NCI-H1694 treated with DMSO at 0.1 percent for 48 hours (cell line): ENCODE data around the gene LMX1A.

ENCODE experiments used
- DNase-seq: peaks from one replicate; lab custom pipeline; 2025; lab: John Stamatoyannopoulos, UW

Gene LMX1A

DNA sequence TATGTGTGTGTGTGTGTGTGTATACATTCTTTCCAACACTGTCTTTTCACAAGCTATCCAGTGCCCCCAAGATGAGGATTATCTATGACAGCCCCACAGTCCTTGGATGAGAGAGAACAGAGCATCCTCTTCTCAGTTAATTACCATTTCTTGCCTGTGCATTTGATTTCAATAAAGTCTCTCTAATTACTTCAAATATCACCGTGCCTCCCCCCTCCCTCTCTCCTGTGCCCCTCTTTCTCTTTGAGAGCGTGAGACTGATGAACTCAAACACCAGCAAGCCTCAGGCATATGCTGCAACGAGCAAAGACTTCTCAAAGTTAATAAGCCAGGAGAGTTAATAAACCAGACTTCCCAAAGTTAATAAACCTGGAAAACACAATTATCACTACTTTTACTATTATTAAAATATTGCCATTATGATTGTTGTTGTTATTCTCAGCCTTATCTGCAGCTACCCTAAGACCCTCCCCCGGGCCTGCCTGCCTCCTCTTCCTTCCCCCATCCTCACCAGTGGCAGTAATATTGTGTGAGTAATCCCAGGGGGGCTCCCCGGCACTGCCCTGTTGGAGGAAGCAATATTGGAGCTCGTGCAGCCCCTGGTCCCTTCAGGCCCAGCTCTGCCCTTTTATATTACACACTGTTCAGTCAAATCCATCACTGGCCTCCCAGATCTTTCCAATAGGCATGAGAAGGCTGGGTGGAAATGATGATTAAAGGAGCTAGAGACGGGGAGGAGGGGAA is 30.9 kb downstream of the LMX1A start:
- DNase-seq, result no peak

DNA sequence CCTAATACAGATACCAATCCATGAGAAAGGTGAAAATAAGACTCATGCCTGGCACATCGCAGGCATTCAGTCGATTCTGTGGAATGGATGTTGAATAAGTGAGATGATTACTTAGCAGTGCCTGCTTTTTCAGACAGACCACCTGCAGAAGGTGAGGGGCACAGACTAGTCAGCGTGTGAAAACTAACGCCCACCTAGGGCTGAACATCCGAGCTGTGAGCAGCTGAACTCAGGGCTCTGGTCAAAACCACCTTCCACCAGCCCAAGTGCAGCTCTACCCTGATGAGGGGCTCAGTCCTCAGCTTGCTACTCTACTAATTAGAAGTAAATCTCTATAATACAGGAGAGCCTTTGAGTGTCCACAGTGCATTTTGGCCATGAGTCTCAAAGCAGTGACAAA is 32.5 kb downstream of the LMX1A start:
- DNase-seq, result no peak

DNA sequence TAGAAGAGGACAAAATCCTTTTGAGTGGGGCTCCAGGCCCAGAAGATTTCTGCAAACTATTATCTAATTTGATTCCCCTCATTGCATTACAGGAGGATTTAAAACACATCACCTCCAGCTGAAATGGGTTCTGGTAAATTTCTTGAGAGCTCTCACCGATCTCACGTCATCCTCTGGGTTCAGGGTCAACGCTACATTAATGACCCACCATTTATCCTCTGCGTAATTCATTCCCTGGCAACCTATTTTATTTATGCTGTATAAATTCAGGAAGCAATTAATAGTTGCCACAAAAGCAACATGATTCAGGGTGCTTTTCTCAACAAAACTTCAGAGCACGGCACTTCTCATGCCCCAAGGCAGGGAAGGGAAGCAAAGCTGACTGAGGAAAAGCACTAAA is 38.9 kb downstream of the LMX1A start:
- no peak for DNase-seq

DNA sequence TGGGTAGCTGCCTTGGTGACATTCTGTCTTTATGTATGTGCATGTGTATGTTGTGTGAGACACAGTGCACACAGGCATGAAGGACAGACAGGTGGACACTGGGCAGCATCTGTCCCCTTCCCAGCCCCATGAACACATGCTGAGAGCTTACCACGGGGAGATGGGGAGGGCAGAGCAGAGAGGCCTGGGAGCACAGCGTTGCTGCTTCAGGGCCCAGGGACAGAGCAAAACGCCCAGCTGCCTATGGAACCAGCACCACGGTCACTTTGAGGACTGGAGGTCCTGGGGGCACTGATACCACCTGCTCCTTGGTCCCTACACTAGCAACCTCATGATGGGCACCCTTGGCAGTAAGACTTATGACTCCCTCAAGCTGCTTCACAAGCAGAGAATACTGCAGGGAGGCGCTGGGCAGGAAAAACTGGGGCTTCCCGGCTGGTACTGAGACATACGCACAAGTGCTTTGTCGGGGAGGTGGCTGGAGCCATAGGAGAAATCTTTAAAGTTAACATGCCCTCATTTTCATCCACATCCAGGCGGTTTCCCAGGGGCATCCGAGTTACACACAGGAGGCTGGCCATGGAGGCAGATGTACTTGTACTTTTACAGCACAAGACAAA is 40.3 kb downstream of the LMX1A start:
- DNase-seq, result no peak

DNA sequence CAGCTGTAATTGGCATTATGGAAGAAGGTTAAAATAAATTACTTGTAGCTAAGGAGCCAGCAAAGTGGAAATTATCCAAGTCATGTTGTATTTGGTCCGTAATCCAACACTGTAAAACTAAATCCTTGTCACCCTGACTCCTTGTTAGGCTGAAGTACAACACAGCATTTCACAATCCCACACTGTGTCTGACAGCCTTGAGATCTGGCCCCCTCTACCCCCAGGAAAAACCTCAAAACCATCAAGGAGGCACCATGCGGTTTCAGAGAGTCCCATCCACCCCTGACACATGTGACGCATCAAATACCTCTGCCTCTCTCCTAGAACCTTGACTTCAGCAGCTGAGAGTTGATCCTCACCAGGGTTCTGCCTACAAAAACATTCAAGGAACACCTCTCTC is 41.0 kb downstream of the LMX1A start:
- DNase-seq, result no peak

DNA sequence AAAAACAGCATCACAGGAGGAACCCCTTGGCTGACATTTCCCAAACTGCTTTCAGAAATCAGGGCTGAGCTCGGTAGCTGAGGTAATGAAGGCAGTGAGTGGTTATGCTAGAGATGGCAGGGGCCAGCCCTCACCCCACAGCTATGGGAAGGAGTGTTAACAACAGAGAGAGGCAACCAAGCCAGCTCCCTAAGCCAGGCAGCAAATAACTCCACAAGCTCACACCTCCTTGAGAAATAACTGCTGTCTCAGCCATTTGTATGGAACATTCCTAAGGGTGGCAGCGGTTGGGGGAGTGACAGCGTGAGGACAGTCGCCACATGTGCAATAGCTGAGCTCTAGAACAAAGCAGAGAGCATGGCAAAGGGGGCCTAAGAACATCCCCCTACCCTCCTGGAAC is 42.6 kb downstream of the LMX1A start:
- no peak for DNase-seq

DNA sequence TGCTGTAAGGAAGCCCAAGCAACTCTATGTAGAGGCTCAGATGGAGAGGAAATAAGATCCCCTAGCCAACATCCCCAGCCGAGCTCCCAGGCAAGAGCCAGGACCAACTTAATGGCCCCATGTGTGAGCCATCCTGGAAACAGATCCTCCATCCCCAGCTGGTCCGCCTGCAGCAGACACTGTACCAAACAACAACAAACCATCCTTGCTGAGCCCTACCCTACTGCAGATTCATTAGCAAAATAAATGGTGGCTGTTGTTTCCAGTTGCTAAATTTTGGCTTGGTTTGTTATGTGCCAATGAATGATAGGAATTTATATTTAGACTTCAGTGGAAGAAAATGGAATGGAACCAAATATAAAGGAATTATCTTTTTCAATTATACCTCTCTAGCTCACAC is 43.9 kb downstream of the LMX1A start:
- DNase-seq, result no peak

GRCh38 chr1:165306543-165307434 is 49.7 kb downstream of the LMX1A start:
- DNase-seq, result no peak

GRCh38 chr1:165303386-165303785 is 53.1 kb downstream of the LMX1A start:
- no peak for DNase-seq

GRCh38 chr1:165300400-165300903 is 56.1 kb downstream of the LMX1A start:
- DNase-seq, result no peak

GRCh38 chr1:165298203-165298820 is 58.2 kb downstream of the LMX1A start:
- DNase-seq, result no peak

- DNase-seq, result no peak
Measured at GRCh38 chr1:165296205-165296604, 60.3 kb downstream of the LMX1A start.

DNA sequence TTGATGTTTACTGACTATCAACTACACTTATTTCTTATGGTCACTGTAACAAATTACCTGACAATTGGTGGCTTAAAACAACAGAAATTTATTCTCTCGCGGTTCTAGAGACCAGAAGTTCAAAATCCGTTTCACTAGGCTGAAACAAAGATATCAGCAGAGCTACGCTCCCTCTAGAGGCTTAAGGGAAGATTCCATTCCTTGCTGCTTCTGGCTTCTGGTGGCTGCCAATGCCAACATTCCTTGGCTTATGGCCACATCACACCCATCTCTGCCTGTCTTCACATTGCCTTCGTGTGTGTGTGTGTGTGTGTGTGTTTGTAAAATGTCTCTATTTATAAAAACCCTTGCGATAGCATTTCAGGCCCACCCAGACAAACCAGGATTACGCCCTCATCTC is 66.4 kb downstream of the LMX1A start:
- peak; percentile 48 for DNase-seq

DNA sequence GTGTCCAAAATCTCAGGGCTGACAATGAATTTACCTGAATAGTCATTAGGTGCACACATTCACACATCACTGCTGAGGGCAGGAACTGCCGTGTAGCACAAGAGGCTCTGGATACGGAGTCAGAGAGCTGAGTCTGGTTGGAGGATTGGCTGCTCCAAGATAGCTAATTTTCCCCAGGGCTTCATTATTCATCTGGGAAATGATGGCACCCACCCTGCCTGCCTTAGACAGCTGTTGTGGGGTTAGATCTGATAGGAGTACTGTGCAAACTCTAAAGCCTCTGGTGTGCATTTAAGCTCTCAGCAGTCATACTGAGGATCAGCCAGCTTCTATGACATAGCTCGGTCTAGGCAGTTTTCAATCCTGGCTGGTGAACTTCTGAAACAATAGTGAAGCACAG is 67.0 kb downstream of the LMX1A start:
- peak; percentile 81 for DNase-seq

DNA sequence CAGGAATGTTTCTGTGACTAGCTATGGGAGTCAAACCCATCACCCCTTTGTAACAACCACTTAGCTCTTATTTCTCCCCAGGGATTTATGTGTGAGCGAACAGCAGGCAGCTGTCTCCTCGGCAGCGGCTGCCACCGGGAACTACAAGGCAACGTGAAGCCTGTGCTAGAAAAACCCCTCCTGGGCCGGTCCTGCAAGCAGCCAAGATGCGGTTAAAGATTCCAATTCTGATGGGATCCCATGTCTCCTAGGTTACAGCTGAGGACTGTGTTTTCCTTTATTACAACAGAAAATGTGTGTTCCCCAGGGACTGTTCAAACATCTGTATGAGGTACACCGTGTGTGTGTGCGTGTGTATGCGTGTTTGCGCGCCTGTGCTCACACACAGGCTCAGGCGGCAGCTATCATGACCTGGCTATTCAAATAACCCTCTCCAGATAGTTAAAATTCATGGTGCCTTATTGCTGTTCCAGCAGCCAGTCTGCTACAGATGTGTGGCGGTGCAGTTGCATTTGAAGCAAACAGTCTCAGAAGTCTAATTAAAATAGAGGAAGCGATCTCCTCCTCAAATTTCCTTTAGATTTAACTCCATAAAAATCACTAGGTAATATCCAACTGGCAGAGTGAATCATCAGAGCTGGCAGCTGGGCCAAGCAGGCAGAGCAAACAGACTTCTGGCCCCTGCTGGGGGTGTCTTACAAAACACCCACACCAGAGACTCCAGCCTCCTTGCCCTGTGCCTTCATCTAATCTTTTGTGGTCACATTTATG is 68.0 kb downstream of the LMX1A start:
- peak; percentile 96 for DNase-seq

DNA sequence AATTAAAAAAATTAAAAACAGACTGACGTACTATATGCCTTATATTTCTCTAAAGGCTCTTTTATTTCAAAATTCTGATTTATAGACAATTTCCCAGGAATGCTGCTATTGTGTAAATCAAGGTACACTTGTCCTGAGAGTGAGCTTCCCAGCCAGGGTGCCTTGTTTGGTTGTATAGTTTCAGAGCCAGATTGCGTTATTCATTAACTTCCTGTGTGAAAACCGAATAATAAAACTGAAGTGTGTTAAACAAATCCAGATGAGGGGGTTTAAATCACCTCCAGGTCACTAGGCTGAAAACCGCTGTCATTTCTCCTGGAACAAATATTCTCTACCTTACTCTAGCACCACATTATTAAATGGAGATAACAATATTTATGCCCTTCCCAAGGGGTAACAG is 68.7 kb downstream of the LMX1A start:
- no peak for DNase-seq

- no peak for DNase-seq
Measured at GRCh38 chr1:165287329-165287728, 69.2 kb downstream of the LMX1A start.

GRCh38 chr1:165284454-165284853 is 72.1 kb downstream of the LMX1A start:
- DNase-seq, result no peak

GRCh38 chr1:165281207-165281901 is 75.2 kb downstream of the LMX1A start:
- no peak for DNase-seq

GRCh38 chr1:165279882-165280281 is 76.6 kb downstream of the LMX1A start:
- DNase-seq, result no peak

GRCh38 chr1:165276314-165276713 is 80.2 kb downstream of the LMX1A start:
- DNase-seq, result no peak
